Activated T-helper 17 cell treated with anti-CD3 and anti-CD28 coated beads, Interleukin-2, amount 50 U/mL, for 72 hours (primary cell): ENCODE results near the gene MED29. TPM values are rescaled to one million over a fixed set of nuclear protein-coding genes. Genes with fewer than 3 reads are reported as not detected.

ENCODE experiments used
- ATAC-seq: fragments of 150-1000 bp; cut with Tn5 transposase; replicated peaks from 2 replicates; pipeline ENCODE4 v1.10.0; 2021; ENCODE audit warnings: mild to moderate bottlenecking, moderate library complexity
- H3K27ac Mint-ChIP-seq: one replicate; pipeline ENCODE4 v1.8.0; 2022; ENCODE audit warnings: mixed read lengths
- H3K27me3 Mint-ChIP-seq: one replicate; pipeline ENCODE4 v1.8.0; 2022; ENCODE audit warnings: mixed read lengths
- H3K36me3 Mint-ChIP-seq: one replicate; pipeline ENCODE4 v1.8.0; 2022; ENCODE audit warnings: low read depth, mild to moderate bottlenecking, mixed read lengths
- H3K4me1 Mint-ChIP-seq: one replicate; pipeline ENCODE4 v1.8.0; 2022; ENCODE audit warnings: mixed read lengths
- H3K4me3 Mint-ChIP-seq: one replicate; pipeline ENCODE4 v1.8.0; 2022; ENCODE audit warnings: mild to moderate bottlenecking, mixed read lengths
- H3K9me3 Mint-ChIP-seq: one replicate; pipeline ENCODE4 v1.8.0; 2022; ENCODE audit warnings: mixed read lengths
- total RNA-seq, 2 donors: library from RNA; stranded (reverse); gene quantifications; one replicate each; pipeline ENCODE4 v1.2.3, GENCODE V29; 2022

The MED29 gene
- total RNA-seq, 2 donors from 2014 or later = 24.6 to 27.7 TPM

GRCh38 chr19:39400061-39400460 is 8.9 kb downstream of the MED29 start:
- Mint-ChIP-seq H3K27ac (peak overlapping the region; percentile 94), H3K9me3 (no peaks in the 10 kb centered on the region), H3K27me3 (no peaks in the 10 kb centered on the region), H3K4me3 (peak overlapping the region; percentile 91), H3K36me3 (peaks cover 48% of the 10 kb centered on the region), H3K4me1 (peaks cover 31% of the 10 kb centered on the region)
- no peak for ATAC-seq

- Mint-ChIP-seq H3K27ac (peak overlapping the region; percentile 91), H3K4me3 (peak overlapping the region; percentile 91), H3K4me1 (peaks cover 33% of the 10 kb centered on the region), H3K9me3 (no peaks in the 10 kb centered on the region), H3K27me3 (no peaks in the 10 kb centered on the region), H3K36me3 (peaks cover 41% of the 10 kb centered on the region)
- ATAC-seq = peak; percentile 8
Measured at GRCh38 chr19:39401070-39401548, 9.9 kb downstream of the MED29 start.

GRCh38 chr19:39401549-39402345 is 10.6 kb downstream of the MED29 start:
- Mint-ChIP-seq H3K4me1 (peaks cover 37% of the 10 kb centered on the region), H3K9me3 (no peaks in the 10 kb centered on the region), H3K27me3 (no peaks in the 10 kb centered on the region), H3K36me3 (peaks cover 46% of the 10 kb centered on the region), H3K4me3 (peak overlapping the region; percentile 91), H3K27ac (peak overlapping the region; percentile 91)
- ATAC-seq = peak; percentile 71

- H3K9me3 Mint-ChIP-seq = no peaks in the 10 kb centered on the region
- peak overlapping the region; percentile 91 for H3K4me3 Mint-ChIP-seq
- peaks cover 37% of the 10 kb centered on the region for H3K4me1 Mint-ChIP-seq
- peak overlapping the region; percentile 91 for H3K27ac Mint-ChIP-seq
- peaks cover 54% of the 10 kb centered on the region for H3K36me3 Mint-ChIP-seq
- ATAC-seq = peak; percentile 9
- no peaks in the 10 kb centered on the region for H3K27me3 Mint-ChIP-seq
Measured at GRCh38 chr19:39402346-39403300, 11.4 kb downstream of the MED29 start.

GRCh38 chr19:39403331-39404312 is 12.4 kb downstream of the MED29 start:
- Mint-ChIP-seq H3K27ac (peak overlapping the region; percentile 91), H3K4me3 (peak overlapping the region; percentile 91), H3K27me3 (no peaks in the 10 kb centered on the region), H3K36me3 (peaks cover 58% of the 10 kb centered on the region), H3K9me3 (no peaks in the 10 kb centered on the region), H3K4me1 (peaks cover 31% of the 10 kb centered on the region)
- peak; percentile 39 for ATAC-seq

- no peaks in the 10 kb centered on the region for H3K9me3 Mint-ChIP-seq
- peak overlapping the region; percentile 91 for H3K4me3 Mint-ChIP-seq
- no peaks in the 10 kb centered on the region for H3K27me3 Mint-ChIP-seq
- H3K4me1 Mint-ChIP-seq = peaks cover 23% of the 10 kb centered on the region
- peaks cover 70% of the 10 kb centered on the region for H3K36me3 Mint-ChIP-seq
- no peak for ATAC-seq
- H3K27ac Mint-ChIP-seq = peak overlapping the region; percentile 100
Measured at GRCh38 chr19:39405261-39405957, 14.2 kb downstream of the MED29 start.

- H3K4me3 Mint-ChIP-seq = peak overlapping the region; percentile 91
- peak overlapping the region; percentile 100 for H3K27ac Mint-ChIP-seq
- peaks cover 73% of the 10 kb centered on the region for H3K36me3 Mint-ChIP-seq
- ATAC-seq = peak; percentile 3
- H3K9me3 Mint-ChIP-seq = no peaks in the 10 kb centered on the region
- H3K27me3 Mint-ChIP-seq = no peaks in the 10 kb centered on the region
- H3K4me1 Mint-ChIP-seq = peaks cover 25% of the 10 kb centered on the region
Measured at GRCh38 chr19:39405958-39406655, 14.9 kb downstream of the MED29 start.

- peak within 1 kb of the TSS; percentile 91 for H3K4me3 Mint-ChIP-seq
- peak; percentile 28 for ATAC-seq
- peaks cover 73% of the 10 kb centered on the region for H3K36me3 Mint-ChIP-seq
- H3K4me1 Mint-ChIP-seq = peaks cover 25% of the 10 kb centered on the region
- H3K9me3 Mint-ChIP-seq = no peaks in the 10 kb centered on the region
- no peaks in the 10 kb centered on the region for H3K27me3 Mint-ChIP-seq
- H3K27ac Mint-ChIP-seq = peak within 1 kb of the TSS; percentile 100
Measured at GRCh38 chr19:39406656-39407409, 15.7 kb downstream of the MED29 start, which contains the start of gene ZFP36. ZFP36 (plus strand) TSS chr19:39406847; CDS start chr19:39406905, 58 bp downstream.

GRCh38 chr19:39407410-39407659 is 16.2 kb downstream of the MED29 start:
- H3K9me3 Mint-ChIP-seq = no peaks in the 10 kb centered on the region
- ATAC-seq = no peak
- peaks cover 73% of the 10 kb centered on the region for H3K36me3 Mint-ChIP-seq
- no peaks in the 10 kb centered on the region for H3K27me3 Mint-ChIP-seq
- peak overlapping the region; percentile 91 for H3K4me3 Mint-ChIP-seq
- H3K4me1 Mint-ChIP-seq = peaks cover 25% of the 10 kb centered on the region
- H3K27ac Mint-ChIP-seq = peak overlapping the region; percentile 100

- peaks cover 70% of the 10 kb centered on the region for H3K36me3 Mint-ChIP-seq
- H3K27ac Mint-ChIP-seq = peak overlapping the region; percentile 100
- no peaks in the 10 kb centered on the region for H3K27me3 Mint-ChIP-seq
- ATAC-seq = no peak
- H3K4me1 Mint-ChIP-seq = peaks cover 25% of the 10 kb centered on the region
- peak overlapping the region; percentile 91 for H3K4me3 Mint-ChIP-seq
- no peaks in the 10 kb centered on the region for H3K9me3 Mint-ChIP-seq
Measured at GRCh38 chr19:39407660-39408391, 16.6 kb downstream of the MED29 start.

GRCh38 chr19:39408392-39409207 is 17.4 kb downstream of the MED29 start:
- Mint-ChIP-seq H3K4me1 (peaks cover 25% of the 10 kb centered on the region), H3K9me3 (no peaks in the 10 kb centered on the region), H3K4me3 (peak overlapping the region; percentile 91), H3K36me3 (peaks cover 68% of the 10 kb centered on the region), H3K27ac (peak overlapping the region; percentile 100), H3K27me3 (no peaks in the 10 kb centered on the region)
- no peak for ATAC-seq
